Stimulated activated CD8-positive, alpha-beta memory T cell treated with anti-CD3 and anti-CD28 coated beads, Interleukin-12 subunit alpha, Interleukin-12 subunit beta, amount 100 ng/mL, for 1 hour (primary cell): Measurements from ENCODE around the gene TDRD10.

ENCODE experiments used
- DNase-seq: peaks from one replicate; pipeline ENCODE4 v3.0.0-alpha.2; 2020; ENCODE audit warnings: low read depth

Gene TDRD10

GRCh38 chr1:154553056-154554030 is 51.3 kb downstream of the TDRD10 start:
- no peak for DNase-seq

GRCh38 chr1:154556422-154556821 is 54.4 kb downstream of the TDRD10 start:
- no peak for DNase-seq

GRCh38 chr1:154557248-154557938 is 55.4 kb downstream of the TDRD10 start:
- no peak for DNase-seq

DNA sequence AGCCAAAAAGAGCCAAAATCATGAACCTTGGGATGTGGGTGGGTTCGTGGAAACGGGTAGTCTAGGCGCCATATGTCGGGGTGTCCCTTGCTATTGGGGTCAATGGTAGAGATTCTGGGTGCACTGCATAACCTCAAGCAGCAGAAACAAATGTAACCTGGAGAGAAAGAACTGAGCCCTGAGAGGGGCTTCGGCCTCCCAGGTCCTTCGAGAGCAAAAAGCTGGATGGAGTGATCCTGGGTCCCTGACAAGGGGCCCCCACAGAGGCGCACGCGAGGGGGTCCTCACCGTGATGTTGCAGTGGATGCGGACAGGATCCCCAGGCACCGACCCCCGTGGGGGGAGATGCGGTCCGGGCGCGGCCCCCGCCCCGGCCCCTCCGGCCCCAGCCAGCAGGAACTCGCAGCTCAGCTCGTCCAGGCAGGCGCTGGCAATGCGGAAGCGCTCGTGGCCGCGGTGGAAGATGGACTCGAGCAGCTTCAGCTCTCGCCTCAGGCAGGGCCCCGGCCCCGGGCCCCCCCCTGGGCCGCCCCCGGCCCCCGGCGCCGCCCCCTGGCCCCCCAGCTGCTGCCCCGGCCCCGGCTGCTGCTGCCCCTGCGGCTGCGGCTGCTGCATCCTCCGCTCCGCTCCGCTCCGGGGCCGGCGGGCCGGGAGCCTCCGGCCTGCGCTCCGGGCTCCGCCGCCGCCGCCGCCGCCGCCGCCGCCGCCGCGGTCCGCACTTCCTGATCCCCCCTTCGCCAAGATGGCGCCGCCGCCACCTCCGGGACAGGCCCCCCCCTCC is 56.1 kb downstream of the TDRD10 start, which contains the start of gene UBE2Q1:
TSS of gene UBE2Q1 (minus strand) at position 724 of the 781 bp plus-strand sequence. CDS start at position 615, 109 bp downstream.
- DNase-seq, result peak; percentile 15

DNA sequence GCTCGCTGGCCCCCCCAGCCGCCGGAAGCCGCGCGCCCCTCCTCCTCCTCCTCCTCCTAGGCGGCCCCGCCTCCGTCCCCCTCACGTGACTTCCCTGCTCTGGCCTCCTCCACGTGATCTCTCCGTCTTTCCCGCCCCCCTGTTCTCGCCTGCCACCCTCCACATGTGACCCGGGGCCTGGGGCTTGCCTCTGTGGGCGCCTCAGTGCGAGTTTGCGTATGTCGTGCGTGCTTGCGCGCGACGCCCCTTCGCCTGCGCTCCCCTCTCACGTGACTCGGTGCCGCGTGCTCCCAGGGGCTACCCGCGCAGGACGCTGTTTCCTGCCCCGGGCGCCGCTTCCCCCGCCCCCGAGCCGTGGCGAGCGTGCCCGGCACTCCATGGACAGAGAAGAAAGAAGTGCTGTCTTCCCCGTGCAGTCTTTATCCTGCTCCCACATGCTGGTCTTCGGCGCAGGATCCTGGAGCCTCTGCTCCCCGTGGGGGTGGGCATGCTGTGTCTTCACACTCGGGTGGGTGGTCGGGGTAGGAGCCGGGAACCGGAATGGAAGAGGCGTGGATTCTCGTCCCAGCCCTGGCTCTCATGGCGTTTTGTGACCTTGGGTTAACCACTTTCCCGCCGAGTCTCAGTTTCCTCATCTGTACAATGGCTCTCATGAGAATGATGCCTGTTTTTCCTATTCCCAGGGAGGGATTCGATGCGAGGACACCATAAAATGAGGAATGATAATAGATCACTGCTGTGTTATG is 56.9 kb downstream of the TDRD10 start:
- DNase-seq, result peak; percentile 99

- DNase-seq, result peak; percentile 68
These were observed 57.5 kb downstream of the TDRD10 start for GRCh38 chr1:154559466-154560044.

GRCh38 chr1:154565876-154566275 is 63.9 kb downstream of the TDRD10 start:
- DNase-seq, result no peak

DNA sequence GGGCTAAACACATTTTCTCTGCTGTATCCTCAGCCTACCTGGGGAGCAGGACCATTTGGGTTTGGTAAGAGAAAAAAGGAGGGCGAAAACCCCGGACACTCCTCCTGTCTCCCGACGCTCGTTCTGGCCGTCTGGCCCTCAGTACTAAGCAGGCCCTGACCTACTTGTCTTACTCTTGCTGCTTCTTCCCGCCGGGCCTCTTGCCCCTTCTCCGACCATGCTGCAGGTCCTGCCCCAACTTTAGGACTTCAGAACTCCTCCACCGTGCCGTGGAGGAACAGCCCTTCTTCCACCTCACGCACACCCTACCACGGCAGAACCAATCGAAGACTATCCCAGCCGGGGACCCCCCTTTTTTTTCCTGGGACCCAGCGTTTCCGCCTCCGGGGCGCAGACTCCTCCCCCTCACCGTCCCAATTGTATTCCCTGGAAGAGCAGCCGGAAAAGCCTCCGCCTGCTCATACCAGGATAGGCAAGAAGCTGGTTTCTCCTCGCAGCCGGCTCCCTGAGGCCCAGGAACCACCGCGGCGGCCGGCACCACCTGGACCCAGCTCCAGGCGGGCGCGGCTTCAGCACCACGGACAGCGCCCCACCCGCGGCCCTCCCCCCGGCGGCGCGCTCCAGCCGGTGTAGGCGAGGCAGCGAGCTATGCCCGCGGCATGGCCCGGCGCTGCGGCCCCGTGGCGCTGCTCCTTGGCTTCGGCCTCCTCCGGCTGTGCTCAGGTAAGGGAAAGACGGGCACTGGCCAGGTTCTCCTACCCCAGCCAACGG is 65.6 kb downstream of the TDRD10 start, which contains the start of gene CHRNB2:
TSS of gene CHRNB2 (plus strand) at position 393 of the 771 bp plus-strand sequence. CDS start at position 660, 267 bp downstream.
- peak; percentile 40 for DNase-seq

GRCh38 chr1:154568157-154568815 is 66.3 kb downstream of the TDRD10 start:
- DNase-seq, result no peak

DNA sequence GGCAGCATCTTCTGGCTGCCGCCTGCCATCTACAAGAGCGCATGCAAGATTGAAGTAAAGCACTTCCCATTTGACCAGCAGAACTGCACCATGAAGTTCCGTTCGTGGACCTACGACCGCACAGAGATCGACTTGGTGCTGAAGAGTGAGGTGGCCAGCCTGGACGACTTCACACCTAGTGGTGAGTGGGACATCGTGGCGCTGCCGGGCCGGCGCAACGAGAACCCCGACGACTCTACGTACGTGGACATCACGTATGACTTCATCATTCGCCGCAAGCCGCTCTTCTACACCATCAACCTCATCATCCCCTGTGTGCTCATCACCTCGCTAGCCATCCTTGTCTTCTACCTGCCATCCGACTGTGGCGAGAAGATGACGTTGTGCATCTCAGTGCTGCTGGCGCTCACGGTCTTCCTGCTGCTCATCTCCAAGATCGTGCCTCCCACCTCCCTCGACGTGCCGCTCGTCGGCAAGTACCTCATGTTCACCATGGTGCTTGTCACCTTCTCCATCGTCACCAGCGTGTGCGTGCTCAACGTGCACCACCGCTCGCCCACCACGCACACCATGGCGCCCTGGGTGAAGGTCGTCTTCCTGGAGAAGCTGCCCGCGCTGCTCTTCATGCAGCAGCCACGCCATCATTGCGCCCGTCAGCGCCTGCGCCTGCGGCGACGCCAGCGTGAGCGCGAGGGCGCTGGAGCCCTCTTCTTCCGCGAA is 69.4 kb downstream of the TDRD10 start:
- no peak for DNase-seq

- DNase-seq, result no peak
These were observed 69.9 kb downstream of the TDRD10 start for GRCh38 chr1:154571964-154572288.

- DNase-seq, result no peak
These were observed 70.6 kb downstream of the TDRD10 start for GRCh38 chr1:154572468-154573167.

DNA sequence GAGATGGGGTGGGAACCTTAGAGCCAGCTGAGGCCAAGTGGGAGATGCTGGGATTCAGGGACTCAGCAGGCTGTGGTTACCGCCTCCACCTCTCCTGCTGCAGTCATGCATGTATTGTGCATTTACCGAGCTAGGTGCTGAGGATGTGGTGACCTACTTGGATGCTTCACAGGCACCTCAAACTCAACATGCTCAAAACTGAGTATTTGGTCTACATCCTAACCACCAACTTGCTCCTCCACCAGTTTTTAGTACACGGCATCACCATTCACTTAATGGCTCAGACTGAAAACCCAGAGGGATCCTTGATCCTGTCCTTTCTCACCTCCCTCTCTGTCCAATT is 71.1 kb downstream of the TDRD10 start:
- no peak for DNase-seq

- DNase-seq, result no peak
These were observed 72.7 kb downstream of the TDRD10 start for GRCh38 chr1:154574716-154575115.

DNA sequence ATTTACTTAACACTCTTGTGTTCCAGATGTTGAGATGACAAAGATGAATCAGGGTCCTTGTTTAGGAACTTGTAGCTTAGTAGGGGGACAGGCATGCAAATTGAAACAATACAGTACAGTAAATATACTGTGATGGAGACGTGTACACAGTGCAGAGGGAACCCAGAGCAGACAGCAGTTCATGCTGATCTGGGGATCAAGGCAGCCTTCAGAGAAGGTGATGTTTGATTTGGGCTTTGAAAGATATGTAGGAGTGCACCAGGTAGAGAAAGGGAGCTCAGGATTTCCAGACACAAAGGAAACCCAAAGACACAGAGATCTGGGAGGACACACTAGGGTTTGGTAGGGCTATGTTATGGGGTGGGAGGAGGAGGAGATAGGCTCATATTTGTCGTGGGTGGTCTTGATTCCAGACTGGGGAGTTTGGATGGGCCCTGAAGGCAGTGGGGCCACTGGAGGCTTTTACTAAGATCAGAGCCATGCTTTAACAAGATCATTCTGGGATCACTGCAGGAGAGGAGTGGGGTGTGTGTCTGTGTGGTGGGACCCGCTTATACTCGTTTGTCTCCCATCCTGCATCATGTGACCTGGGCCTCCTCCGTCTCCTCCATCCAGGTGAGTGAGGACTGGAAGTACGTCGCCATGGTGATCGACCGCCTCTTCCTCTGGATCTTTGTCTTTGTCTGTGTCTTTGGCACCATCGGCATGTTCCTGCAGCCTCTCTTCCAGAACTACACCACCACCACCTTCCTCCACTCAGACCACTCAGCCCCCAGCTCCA is 73.3 kb downstream of the TDRD10 start:
- no peak for DNase-seq

- DNase-seq, result no peak
These were observed 74.0 kb downstream of the TDRD10 start for GRCh38 chr1:154575951-154576566.

DNA sequence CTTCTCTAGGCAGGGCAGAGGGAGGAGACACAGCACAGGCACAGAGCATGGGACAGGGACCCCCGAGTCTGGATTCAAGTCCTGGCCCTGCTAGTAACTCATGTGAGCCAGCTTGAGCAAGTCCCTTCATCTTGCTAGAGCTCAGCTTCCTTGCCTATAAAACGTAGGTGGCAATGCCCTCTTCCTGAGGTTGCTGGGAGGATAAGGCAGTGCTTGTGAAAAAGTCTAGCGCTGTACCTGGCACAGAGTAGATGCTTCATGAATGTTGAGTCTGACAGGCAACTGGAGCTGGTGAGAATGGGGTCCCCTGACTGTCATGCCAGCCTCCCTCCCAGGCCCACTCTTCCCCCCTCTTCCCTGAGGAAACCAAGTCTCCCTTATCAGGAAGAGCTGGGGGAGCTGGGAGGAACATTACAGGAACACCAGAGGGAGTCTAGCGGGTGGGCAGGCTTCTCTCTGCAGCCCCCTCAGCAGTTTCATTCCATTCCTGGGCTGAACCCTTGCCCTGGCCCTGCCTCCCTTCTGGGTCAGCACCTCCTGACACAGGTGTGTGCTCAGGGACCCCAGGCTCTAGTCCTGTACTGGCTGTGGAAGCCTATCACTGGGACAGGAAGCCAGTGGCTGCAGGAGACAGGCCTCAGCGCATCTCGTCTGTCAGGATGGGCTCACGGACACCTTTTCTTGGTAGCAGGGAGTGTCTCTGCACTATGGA is 75.5 kb downstream of the TDRD10 start:
- DNase-seq, result no peak
